Prostate gland (tissue), 2 donors: ENCODE measurements around the gene PLCZ1. TPM values are rescaled to one million over a fixed set of nuclear protein-coding genes. Genes with fewer than 3 reads are reported as not detected.
"Not testable (repeated sequence)": the region's sequence is repeated elsewhere in the genome, so short reads cannot be mapped to it uniquely, and the experiment has no call there.

Experiments used
- DNase-seq: peaks from one replicate; pipeline ENCODE4 v3.0.0-alpha.2; 2019; ENCODE audit warnings: low spot score
- H3K27ac ChIP-seq, 2 donors: fragments of 200-600 bp; sonication (generic); 2 replicates each; pipeline ENCODE4 v1.5.1; 2017 to 2019
- H3K27me3 ChIP-seq: fragments of 200-600 bp; sonication (generic); replicated peaks from 2 replicates; pipeline ENCODE4 v1.5.1; 2019; ENCODE audit not compliant: insufficient read depth
- H3K36me3 ChIP-seq, 2 donors: fragments of 200-600 bp; sonication (generic); 1 replicate in 1 of 2; 2 replicates in 1 of 2; pipeline versions ENCODE4 v1.5.1 to v1.8.1; 2017 to 2019
- H3K4me1 ChIP-seq: fragments of 200-600 bp; sonication (generic); replicated peaks from 2 replicates; pipeline ENCODE4 v1.5.1; 2019
- H3K4me3 ChIP-seq, 2 donors: fragments of 200-600 bp; sonication (generic); 2 replicates each; pipeline ENCODE4 v1.5.1; 2017 to 2019
- H3K9me3 ChIP-seq: fragments of 200-600 bp; sonication (generic); 2 replicates; pipeline ENCODE4 v1.5.1; 2017
- POLR2A ChIP-seq: fragments of 450-650 bp; IDR thresholded peaks from one replicate; pipeline ENCODE4 v1.6.1; 2016; ENCODE audit warnings: antibody characterized with exemption, mild to moderate bottlenecking
- POLR2AphosphoS5 ChIP-seq: sonication (generic); formaldehyde crosslinking; IDR thresholded peaks from one replicate; pipeline ENCODE4 v1.6.1; 2017; ENCODE audit warnings: antibody characterized with exemption
- WGBS: methylation state at CpG from one replicate; pipeline ENCODE4 v1.1.5; 2018; 5-methylcytosine and 5-hydroxymethylcytosine counted together
- intact Hi-C: fragments of 100-400 bp; cut with DNase I; formaldehyde crosslinking; loops from one replicate; pipeline ENCODE4 v1.14.2; 2022
- total RNA-seq, 2 donors: library from RNA; depleted of rRNA; stranded (reverse); fragments of >200 nt; gene quantifications; one replicate each; pipeline ENCODE4 v1.1.0, GENCODE V29; 2016
- TF ChIP-seq, protein P1 (sequence below), 4 experiments: fragments of 200-600 bp in 2 of 4; fragments of 450-650 bp in 2 of 4; sonication (generic) in 2 of 4; IDR thresholded peaks; 1 replicate in 3 of 4; 2 replicates in 1 of 4; pipeline ENCODE4 v1.5.1; 2016 to 2019; ENCODE audit warnings: antibody characterized with exemption in 4 of 4, mild to moderate bottlenecking in 2 of 4, moderate library complexity in 2 of 4

PLCZ1 gene
- under 1 TPM in 1 of 2 donors, not detected in 1; 0.85 TPM for total RNA-seq

- H3K27me3 ChIP-seq = no peaks in the 10 kb centered on the region
- TF ChIP-seq POLR2AphosphoS5 = no peak
- no peak for TF ChIP-seq POLR2A
- TF ChIP-seq, protein P1, sequence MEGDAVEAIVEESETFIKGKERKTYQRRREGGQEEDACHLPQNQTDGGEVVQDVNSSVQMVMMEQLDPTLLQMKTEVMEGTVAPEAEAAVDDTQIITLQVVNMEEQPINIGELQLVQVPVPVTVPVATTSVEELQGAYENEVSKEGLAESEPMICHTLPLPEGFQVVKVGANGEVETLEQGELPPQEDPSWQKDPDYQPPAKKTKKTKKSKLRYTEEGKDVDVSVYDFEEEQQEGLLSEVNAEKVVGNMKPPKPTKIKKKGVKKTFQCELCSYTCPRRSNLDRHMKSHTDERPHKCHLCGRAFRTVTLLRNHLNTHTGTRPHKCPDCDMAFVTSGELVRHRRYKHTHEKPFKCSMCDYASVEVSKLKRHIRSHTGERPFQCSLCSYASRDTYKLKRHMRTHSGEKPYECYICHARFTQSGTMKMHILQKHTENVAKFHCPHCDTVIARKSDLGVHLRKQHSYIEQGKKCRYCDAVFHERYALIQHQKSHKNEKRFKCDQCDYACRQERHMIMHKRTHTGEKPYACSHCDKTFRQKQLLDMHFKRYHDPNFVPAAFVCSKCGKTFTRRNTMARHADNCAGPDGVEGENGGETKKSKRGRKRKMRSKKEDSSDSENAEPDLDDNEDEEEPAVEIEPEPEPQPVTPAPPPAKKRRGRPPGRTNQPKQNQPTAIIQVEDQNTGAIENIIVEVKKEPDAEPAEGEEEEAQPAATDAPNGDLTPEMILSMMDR (IDR thresholded peaks at IDR 0.05) = no peak
- no peaks in the 10 kb centered on the region for H3K36me3 ChIP-seq
- no peak within 1 kb of the TSS for H3K4me3 ChIP-seq
- WGBS = 72% methylated on average over 2 of the region's 2 CpGs
- H3K4me1 ChIP-seq = no peaks in the 10 kb centered on the region
- no peak within 1 kb of the TSS for H3K27ac ChIP-seq
- DNase-seq = no peak
- H3K9me3 ChIP-seq = no peaks in the 10 kb centered on the region
- intact Hi-C loops = no loop called here
Measured at GRCh38 chr12:18737819-18738218, at the start of gene PLCZ1, which contains the start of gene CAPZA3. PLCZ1 (minus strand) TSS chr12:18738012; CDS start chr12:18737371, 641 bp downstream. CAPZA3 (plus strand) TSS chr12:18738119; CDS start chr12:18738269, 150 bp downstream.

GRCh38 chr12:18785465-18785864, 47.7 kb upstream of the PLCZ1 start:
- DNase-seq, H3K27ac ChIP-seq, intact Hi-C loops, H3K9me3 ChIP-seq, H3K4me1 ChIP-seq, H3K27me3 ChIP-seq, H3K4me3 ChIP-seq, H3K36me3 ChIP-seq: not testable (repeated sequence)
- WGBS = 94% methylated on average over 8 of the region's 8 CpGs

- H3K4me3 ChIP-seq = no peak overlapping the region
- H3K4me1 ChIP-seq = no peaks in the 10 kb centered on the region
- no peaks in the 10 kb centered on the region for H3K27me3 ChIP-seq
- intact Hi-C loops = no loop called here
- no peaks in the 10 kb centered on the region for H3K9me3 ChIP-seq
- no peak for DNase-seq
- TF ChIP-seq, protein P1 (IDR thresholded peaks at IDR 0.05) = no peak
- no peak for TF ChIP-seq POLR2AphosphoS5
- no peak for TF ChIP-seq POLR2A
- 44% methylated on average over 2 of the region's 2 CpGs for WGBS
- H3K27ac ChIP-seq = no peak overlapping the region
- H3K36me3 ChIP-seq = no peaks in the 10 kb centered on the region
Measured at GRCh38 chr12:18782827-18783226, 45.0 kb upstream of the PLCZ1 start.

DNA sequence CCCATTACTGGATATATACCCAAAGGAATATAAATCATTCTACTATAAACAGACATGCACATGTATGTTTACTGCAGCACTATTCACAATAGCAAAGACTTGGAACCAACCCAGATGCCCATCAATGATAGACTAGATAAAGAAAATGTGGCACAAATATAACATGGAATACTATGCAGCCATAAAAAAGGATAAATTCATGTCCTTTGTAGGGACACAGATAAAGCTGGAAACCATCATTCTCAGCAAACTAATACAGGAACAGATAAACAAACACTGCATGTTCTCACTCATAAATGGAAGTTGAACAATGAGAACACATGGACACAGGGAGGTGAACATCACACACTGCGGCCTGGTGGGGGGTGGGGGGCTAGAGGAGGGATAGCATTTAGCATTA, 28.7 kb upstream of the PLCZ1 start:
- H3K36me3 ChIP-seq, intact Hi-C loops, H3K4me3 ChIP-seq, H3K4me1 ChIP-seq, H3K27me3 ChIP-seq, DNase-seq, H3K9me3 ChIP-seq, H3K27ac ChIP-seq: not testable (repeated sequence)
- 69% methylated on average over 1 of the region's 1 CpG for WGBS

DNA sequence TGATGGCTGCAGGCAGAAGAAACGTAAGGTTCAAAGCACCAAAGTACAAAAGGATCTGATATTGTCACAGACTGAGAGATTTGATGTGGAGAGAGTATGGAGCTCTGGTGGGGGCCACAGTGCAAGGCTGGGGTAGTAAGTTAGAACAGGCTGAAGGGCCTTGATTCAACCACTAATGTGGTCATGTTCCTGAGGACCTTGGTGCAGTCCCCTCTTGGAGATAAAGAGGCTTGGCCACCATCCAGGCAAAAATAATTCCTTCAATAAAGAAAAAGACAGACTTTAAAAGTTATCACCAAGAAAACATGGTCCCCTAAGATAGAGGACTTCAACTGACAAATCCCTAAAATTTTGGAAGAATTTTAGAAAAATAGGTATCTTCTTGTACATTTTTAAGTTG, 17.5 kb upstream of the PLCZ1 start:
- Histone ChIP-seq H3K36me3 (no peaks in the 10 kb centered on the region), H3K27ac (no peak overlapping the region), H3K4me3 (no peak overlapping the region), H3K9me3 (no peaks in the 10 kb centered on the region), H3K27me3 (no peaks in the 10 kb centered on the region), H3K4me1 (no peaks in the 10 kb centered on the region)
- DNase-seq = no peak
- 91% methylated on average over 1 of the region's 1 CpG for WGBS
- no peak for TF ChIP-seq POLR2AphosphoS5
- TF ChIP-seq, protein P1 (IDR thresholded peaks at IDR 0.05) = no peak
- TF ChIP-seq POLR2A = no peak
- intact Hi-C loops = no loop called here

DNA sequence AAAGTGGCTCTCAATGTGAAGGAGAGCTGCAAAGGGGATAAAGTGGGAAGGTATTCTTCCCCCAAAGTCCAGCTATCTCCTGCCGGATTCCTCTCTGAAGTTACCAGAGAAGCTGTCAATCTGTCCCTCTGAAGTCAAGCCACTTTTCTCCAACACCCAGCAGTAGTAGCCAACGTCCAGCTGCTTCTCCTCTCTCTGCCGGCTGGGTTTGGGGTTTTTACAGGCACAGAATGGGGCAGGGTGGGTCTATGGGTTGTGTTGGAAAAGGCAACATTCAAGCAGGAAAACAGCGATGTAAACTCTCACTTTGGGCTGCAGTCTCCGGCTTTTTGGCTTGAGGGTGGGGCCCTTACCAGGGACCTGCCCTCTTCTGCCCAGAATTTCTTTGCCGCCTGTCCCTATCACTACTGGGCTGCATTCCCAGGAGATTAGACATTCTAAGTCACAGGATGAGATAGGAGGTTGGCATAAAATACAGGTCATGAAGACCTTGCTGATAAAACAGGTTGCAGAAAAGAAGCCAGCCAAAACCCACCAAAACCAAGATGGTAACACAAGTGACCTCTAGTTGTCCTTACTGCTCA, 16.4 kb upstream of the PLCZ1 start:
- Histone ChIP-seq H3K36me3 (no peaks in the 10 kb centered on the region), H3K9me3 (no peaks in the 10 kb centered on the region), H3K27ac (no peak overlapping the region), H3K4me3 (no peak overlapping the region), H3K4me1 (no peaks in the 10 kb centered on the region), H3K27me3 (no peaks in the 10 kb centered on the region)
- DNase-seq = no peak
- TF ChIP-seq POLR2A (no peak), POLR2AphosphoS5 (no peak)
- TF ChIP-seq, protein P1 (IDR thresholded peaks at IDR 0.05) = no peak
- 78% methylated on average over 6 of the region's 6 CpGs for WGBS
- intact Hi-C loops = no loop called here
